MM.1S (cell line): ENCODE data around the gene DIP2B.
"Not testable (repeated sequence)": the region's sequence is repeated elsewhere in the genome, so short reads cannot be mapped to it uniquely, and the experiment has no call there.

ENCODE experiments used
- CTCF ChIP-seq: fragments of 300-600 bp; sonication (generic); IDR thresholded peaks from 2 replicates; pipeline ENCODE4 v1.5.1; 2016; ENCODE audit warnings: antibody characterized with exemption, low read length, mixed read lengths
- EZH2 ChIP-seq: fragments of 300-600 bp; sonication (generic); optimal IDR thresholded peaks from 2 replicates; pipeline ENCODE3; 2017; ENCODE audit warnings: low read depth, mild to moderate bottlenecking, antibody characterized with exemption, low read length, mixed read lengths
- EZH2phosphoT487 ChIP-seq: fragments of 300-600 bp; sonication (generic); IDR thresholded peaks from 2 replicates; pipeline ENCODE4 v1.6.1; 2018; ENCODE audit warnings: antibody characterized with exemption, low read length

DNA sequence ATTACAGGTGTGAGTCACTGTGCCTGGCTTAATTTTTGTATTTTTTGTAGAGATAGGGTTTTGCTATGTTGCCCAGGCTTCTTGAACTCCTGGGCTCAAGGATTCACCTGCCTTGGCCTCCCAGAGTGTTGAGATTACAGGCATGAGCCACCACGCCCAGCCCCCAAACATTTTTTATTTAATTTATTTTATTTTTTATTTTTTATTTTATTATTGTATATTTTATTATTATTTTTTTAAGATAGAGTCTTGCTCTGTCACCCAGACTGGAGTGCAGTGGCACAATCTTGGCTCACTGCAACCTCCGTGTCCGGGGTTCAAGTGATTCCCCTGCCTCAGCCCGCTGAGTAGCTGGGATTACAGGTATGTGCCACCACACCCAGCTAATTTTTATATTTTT lies 17.0 kb downstream of the DIP2B start:
- TF ChIP-seq CTCF, EZH2, EZH2phosphoT487: not testable (repeated sequence)
